DOHH2 (cell line): Measurements from ENCODE around the gene TMEM186.

ENCODE experiments used
- CTCF ChIP-seq: fragments of 200-600 bp; sonication (generic); IDR thresholded peaks from one replicate; pipeline ENCODE4 v1.5.1; 2014; ENCODE audit warnings: antibody characterized with exemption, mild to moderate bottlenecking, low read depth, low read length; ENCODE audit not compliant: poor library complexity, severe bottlenecking
- EZH2phosphoT487 ChIP-seq: fragments of 200-600 bp; sonication (generic); IDR thresholded peaks from 2 replicates; pipeline ENCODE4 v1.6.1; 2017; ENCODE audit warnings: borderline replicate concordance, mild to moderate bottlenecking, antibody characterized with exemption, low read length, moderate library complexity, mixed read lengths

GRCh38 chr16:8768692-8769091, 28.7 kb downstream of the TMEM186 start:
- TF ChIP-seq CTCF = no peak
- no peak for TF ChIP-seq EZH2phosphoT487
